HepG2 (cell line): ENCODE measurements around the gene INO80B. TPM values are rescaled to one million over a fixed set of nuclear protein-coding genes. Genes with fewer than 3 reads are reported as not detected.

Source experiments
- E2F2 ChIP-seq: sonication (generic); formaldehyde crosslinking; IDR thresholded peaks from 2 replicates; pipeline ENCODE4 v1.4.0; 2020; ENCODE audit warnings: missing genetic modification reagents, borderline replicate concordance
- KMT2B ChIP-seq: IDR thresholded peaks from 2 replicates; pipeline ENCODE4 v1.6.1; 2016; ENCODE audit warnings: missing genetic modification reagents, missing compliant biosample characterization
- MTA1 ChIP-seq: sonication (generic); formaldehyde crosslinking; IDR thresholded peaks from 2 replicates; pipeline ENCODE4 v1.4.0; 2020; ENCODE audit warnings: missing genetic modification reagents, mild to moderate bottlenecking, borderline replicate concordance
- ZBTB46 ChIP-seq: sonication (generic); formaldehyde crosslinking; IDR thresholded peaks from 2 replicates; pipeline ENCODE4 v1.4.0; 2020; ENCODE audit warnings: mild to moderate bottlenecking, missing genetic modification reagents, borderline replicate concordance
- ZBTB49 ChIP-seq: sonication (generic); formaldehyde crosslinking; IDR thresholded peaks from 2 replicates; pipeline ENCODE4 v1.4.0; 2020; ENCODE audit warnings: missing genetic modification reagents, borderline replicate concordance
- ZNF101 ChIP-seq: sonication (generic); formaldehyde crosslinking; IDR thresholded peaks from 2 replicates; pipeline ENCODE4 v1.4.0; 2020; ENCODE audit warnings: mild to moderate bottlenecking, low read depth, missing genetic modification reagents, borderline replicate concordance
- ZNF646 ChIP-seq: sonication (generic); formaldehyde crosslinking; IDR thresholded peaks from 2 replicates; pipeline ENCODE4 v1.9.0; 2021; ENCODE audit warnings: mild to moderate bottlenecking, missing genetic modification reagents
- ZNF713 ChIP-seq: sonication (generic); formaldehyde crosslinking; IDR thresholded peaks from 2 replicates; pipeline ENCODE4 v1.4.0; 2020; ENCODE audit warnings: mild to moderate bottlenecking, missing genetic modification reagents
- polyA plus RNA-seq, 8 experiments: library from polyadenylated mRNA; depleted of rRNA in 3 of 8; stranded (reverse) in 7 of 8; unstranded in 1 of 8; fragments of >200 nt; fragmentation: Illumina TruSeq in 4 of 8; extraction: Trizol in 4 of 8; gene quantifications; 2 replicates each; pipeline versions ENCODE4 v1.2.1 to v1.2.3, GENCODE V29; 2011 to 2016; ENCODE audit warnings: low read depth in 4 of 8, missing spikeins in 1 of 8, mixed read lengths in 1 of 8; ENCODE audit not compliant: insufficient read depth in 1 of 8
- total RNA-seq, 5 experiments: library from RNA; depleted of rRNA; stranded (reverse); fragments of >200 nt; fragmentation: Illumina TruSeq; extraction: Trizol; gene quantifications; 2 replicates each; pipeline ENCODE4 v1.2.3, GENCODE V29; 2016; ENCODE audit warnings: low read depth in 1 of 5

Gene INO80B
- total and polyA plus RNA-seq, 2 of the 13 experiments (the other 11 are each of a cell fraction or from before 2014, with no cell fraction given): 6.2 to 14.5 TPM

GRCh38 chr2:74447230-74447999 is 7.5 kb upstream of the INO80B start (continued):
- TF ChIP-seq ZNF646: 0 out of 2 replicates have a peak, but pooled peaks have one; percentile 25
- TF ChIP-seq ZBTB49 (CRISPR knock-in tag): no peak
- no peak for TF ChIP-seq ZBTB46 (CRISPR knock-in tag)
- no peak for TF ChIP-seq KMT2B (CRISPR knock-in tag)
- no peak for TF ChIP-seq E2F2 (CRISPR knock-in tag)
- TF ChIP-seq ZNF713: no peak
- TF ChIP-seq ZNF101: no peak
- no peak for TF ChIP-seq MTA1 (CRISPR knock-in tag)
